Activated CD4-positive, alpha-beta T cell treated with anti-CD3 and anti-CD28 coated beads, Interleukin-2, amount 10 ng/mL, durations not matched to agents 7 days and 5 days (primary cell): Measurements from ENCODE around the gene MFSD2B. TPM values are rescaled to one million over a fixed set of nuclear protein-coding genes. Genes with fewer than 3 reads are reported as not detected.
"Not testable (repeated sequence)": the region's sequence is repeated elsewhere in the genome, so short reads cannot be mapped to it uniquely, and the experiment has no call there.

Experiments
- CTCF ChIA-PET: fragments of 350-600 bp; sonication (Branson Sonifier 250); formaldehyde crosslinking; loops from one replicate; lab custom pipeline; 2021; ENCODE audit warnings: antibody characterized with exemption; lab: Charles Lee
- POLR2A ChIA-PET: fragments of 350-600 bp; sonication (Branson Sonifier 250); formaldehyde crosslinking; loops from one replicate; lab custom pipeline; 2021; ENCODE audit warnings: antibody characterized with exemption; lab: Charles Lee
- DNase-seq: peaks from one replicate; pipeline ENCODE4 v3.0.0-alpha.2; 2020
- H3K27ac Mint-ChIP-seq: one replicate; pipeline ENCODE4 v1.8.0; 2021; ENCODE audit warnings: mild to moderate bottlenecking, moderate library complexity, mixed read lengths
- H3K27me3 Mint-ChIP-seq: one replicate; pipeline ENCODE4 v1.8.0; 2021; ENCODE audit warnings: mixed read lengths
- H3K36me3 Mint-ChIP-seq: one replicate; pipeline ENCODE4 v1.8.0; 2021; ENCODE audit warnings: low read depth, mixed read lengths
- H3K4me1 Mint-ChIP-seq: one replicate; pipeline ENCODE4 v1.8.0; 2021; ENCODE audit warnings: mixed read lengths
- H3K4me3 Mint-ChIP-seq: one replicate; pipeline ENCODE4 v1.8.0; 2021; ENCODE audit warnings: mild to moderate bottlenecking, moderate library complexity, mixed read lengths
- H3K9me3 Mint-ChIP-seq: one replicate; pipeline ENCODE4 v1.8.0; 2021; ENCODE audit warnings: mixed read lengths
- total RNA-seq, 2 experiments: library from RNA; stranded (reverse); gene quantifications; one replicate each; pipeline ENCODE4 v1.2.3, GENCODE V29; 2021

MFSD2B gene
- total RNA-seq, 2 experiments from 2014 or later = not detected

- peaks cover 3% of the 10 kb centered on the region for H3K4me1 Mint-ChIP-seq
- DNase-seq = no peak
- ChIA-PET CTCF (interaction anchor here (1.4 kb wide), 1 partner anchor 10 kb away, joined by 3 read pairs; no protein-coding TSS in a partner anchor), POLR2A (no interaction called here)
- no peaks in the 10 kb centered on the region for H3K36me3 Mint-ChIP-seq
- H3K4me3 Mint-ChIP-seq = no peak overlapping the region
- H3K9me3 Mint-ChIP-seq = no peaks in the 10 kb centered on the region
- peaks cover 37% of the 10 kb centered on the region for H3K27me3 Mint-ChIP-seq
- H3K27ac Mint-ChIP-seq = no peak overlapping the region
These were observed 1.6 kb downstream of the MFSD2B start for GRCh38 chr2:24011250-24012104.

GRCh38 chr2:24012521-24013188, 2.8 kb downstream of the MFSD2B start:
- H3K27me3 Mint-ChIP-seq = peaks cover 37% of the 10 kb centered on the region
- H3K4me1 Mint-ChIP-seq = peaks cover 3% of the 10 kb centered on the region
- no peaks in the 10 kb centered on the region for H3K9me3 Mint-ChIP-seq
- H3K27ac Mint-ChIP-seq = no peak overlapping the region
- no peak for DNase-seq
- no peak overlapping the region for H3K4me3 Mint-ChIP-seq
- H3K36me3 Mint-ChIP-seq = no peaks in the 10 kb centered on the region
- ChIA-PET POLR2A (no interaction called here), CTCF (interaction anchor here (0.7 to 1.1 kb wide), 2 partner anchors 13 to 69 kb away, joined by 3 read pairs; no protein-coding TSS in a partner anchor)

- peaks cover 21% of the 10 kb centered on the region for H3K27me3 Mint-ChIP-seq
- CTCF ChIA-PET = interaction anchor here (1.4 kb wide), 1 partner anchor 18 kb away, joined by 4 read pairs; no protein-coding TSS in a partner anchor
- H3K36me3 Mint-ChIP-seq, H3K4me3 Mint-ChIP-seq, DNase-seq, H3K27ac Mint-ChIP-seq, H3K4me1 Mint-ChIP-seq, POLR2A ChIA-PET, H3K9me3 Mint-ChIP-seq: not testable (repeated sequence)
These were observed 5.0 kb downstream of the MFSD2B start for GRCh38 chr2:24014902-24015301.

- no peaks in the 10 kb centered on the region for H3K9me3 Mint-ChIP-seq
- CTCF ChIA-PET = interaction anchor here (0.6 to 1.4 kb wide), 2 partner anchors 17 to 302 kb away, joined by 4 read pairs; no protein-coding TSS in a partner anchor
- no peak for DNase-seq
- H3K4me3 Mint-ChIP-seq = no peak overlapping the region
- peaks cover 19% of the 10 kb centered on the region for H3K27me3 Mint-ChIP-seq
- POLR2A ChIA-PET = no interaction called here
- H3K27ac Mint-ChIP-seq = no peak overlapping the region
- no peaks in the 10 kb centered on the region for H3K36me3 Mint-ChIP-seq
- H3K4me1 Mint-ChIP-seq = peaks cover 3% of the 10 kb centered on the region
These were observed 5.9 kb downstream of the MFSD2B start for GRCh38 chr2:24015562-24016375.

GRCh38 chr2:24016376-24016761, 6.5 kb downstream of the MFSD2B start:
- DNase-seq = no peak
- Mint-ChIP-seq H3K4me3 (no peak overlapping the region), H3K27me3 (peaks cover 13% of the 10 kb centered on the region), H3K4me1 (peaks cover under 1% of the 10 kb centered on the region), H3K9me3 (no peaks in the 10 kb centered on the region), H3K27ac (no peak overlapping the region), H3K36me3 (no peaks in the 10 kb centered on the region)
- ChIA-PET CTCF (interaction anchor here (0.6 kb wide), 1 partner anchor 301 kb away, joined by 4 read pairs; no protein-coding TSS in a partner anchor), POLR2A (no interaction called here)

GRCh38 chr2:24016853-24017703, 7.2 kb downstream of the MFSD2B start:
- peaks cover 7% of the 10 kb centered on the region for H3K27me3 Mint-ChIP-seq
- no peaks in the 10 kb centered on the region for H3K4me1 Mint-ChIP-seq
- H3K4me3 Mint-ChIP-seq = no peak overlapping the region
- no peak for DNase-seq
- H3K27ac Mint-ChIP-seq = no peak overlapping the region
- CTCF ChIA-PET = interaction anchor here (0.6 kb wide), 1 partner anchor 24 kb away, joined by 3 read pairs; no protein-coding TSS in a partner anchor
- POLR2A ChIA-PET = no interaction called here
- no peaks in the 10 kb centered on the region for H3K36me3 Mint-ChIP-seq
- no peaks in the 10 kb centered on the region for H3K9me3 Mint-ChIP-seq

GRCh38 chr2:24017711-24018110, 7.8 kb downstream of the MFSD2B start:
- H3K4me1 Mint-ChIP-seq = no peaks in the 10 kb centered on the region
- H3K4me3 Mint-ChIP-seq = no peak overlapping the region
- ChIA-PET CTCF (no interaction called here), POLR2A (no interaction called here)
- no peaks in the 10 kb centered on the region for H3K36me3 Mint-ChIP-seq
- peaks cover 2% of the 10 kb centered on the region for H3K27me3 Mint-ChIP-seq
- H3K27ac Mint-ChIP-seq = no peak overlapping the region
- DNase-seq = no peak
- no peaks in the 10 kb centered on the region for H3K9me3 Mint-ChIP-seq

- H3K27ac Mint-ChIP-seq = no peak overlapping the region
- POLR2A ChIA-PET = no interaction called here
These were observed 8.4 kb downstream of the MFSD2B start for GRCh38 chr2:24018241-24018640.

GRCh38 chr2:24019729-24020128, 9.8 kb downstream of the MFSD2B start:
- Mint-ChIP-seq H3K9me3 (no peaks in the 10 kb centered on the region), H3K27me3 (no peaks in the 10 kb centered on the region), H3K27ac (no peak overlapping the region), H3K4me3 (no peak overlapping the region), H3K4me1 (no peaks in the 10 kb centered on the region), H3K36me3 (no peaks in the 10 kb centered on the region)
- POLR2A ChIA-PET = no interaction called here
- CTCF ChIA-PET = interaction anchor here (0.6 to 1.4 kb wide), 2 partner anchors 10 to 32 kb away, joined by 3 read pairs; no protein-coding TSS in a partner anchor
- DNase-seq = no peak

More at GRCh38 chr2:24018241-24018640, 8.4 kb downstream of the MFSD2B start:
- Mint-ChIP-seq H3K9me3 (no peaks in the 10 kb centered on the region), H3K4me3 (no peak overlapping the region), H3K4me1 (no peaks in the 10 kb centered on the region), H3K36me3 (no peaks in the 10 kb centered on the region), H3K27me3 (no peaks in the 10 kb centered on the region)
- CTCF ChIA-PET = no interaction called here
- DNase-seq = no peak

GRCh38 chr2:24020244-24020643, 10.4 kb downstream of the MFSD2B start:
- no peak overlapping the region for H3K4me3 Mint-ChIP-seq
- CTCF ChIA-PET = interaction anchor here (1.4 kb wide), 1 partner anchor 9 kb away, joined by 3 read pairs; no protein-coding TSS in a partner anchor
- no peaks in the 10 kb centered on the region for H3K36me3 Mint-ChIP-seq
- H3K27me3 Mint-ChIP-seq = no peaks in the 10 kb centered on the region
- POLR2A ChIA-PET = no interaction called here
- H3K27ac Mint-ChIP-seq = peak overlapping the region; percentile 5
- DNase-seq = no peak
- H3K4me1 Mint-ChIP-seq = no peaks in the 10 kb centered on the region
- no peaks in the 10 kb centered on the region for H3K9me3 Mint-ChIP-seq

GRCh38 chr2:24021122-24021998, 11.5 kb downstream of the MFSD2B start:
- Mint-ChIP-seq H3K27me3 (no peaks in the 10 kb centered on the region), H3K4me1 (no peaks in the 10 kb centered on the region), H3K4me3 (no peak overlapping the region), H3K27ac (peak overlapping the region; percentile 9), H3K36me3 (peaks cover 2% of the 10 kb centered on the region), H3K9me3 (no peaks in the 10 kb centered on the region)
- ChIA-PET POLR2A (no interaction called here), CTCF (interaction anchor here (0.6 to 1.3 kb wide), 4 partner anchors 10 to 576 kb away, joined by 3 to 4 read pairs (median 4); partner anchors contain the start of gene ATAD2B)
- peak; percentile 21 for DNase-seq
